Gastroesophageal sphincter (tissue), 4 donors: ENCODE measurements around the gene TSPAN10. TPM values are rescaled to one million over a fixed set of nuclear protein-coding genes. Genes with fewer than 3 reads are reported as not detected.

ENCODE experiments used
- ATAC-seq: fragments of 150-250 bp; one replicate; pipeline ENCODE4 v1.9.1; 2016; ENCODE audit warnings: mild to moderate bottlenecking, moderate library complexity
- H3K27ac ChIP-seq, 4 donors: fragments of 200-600 bp; sonication (generic) in 3 of 4; 1 replicate in 3 of 4; 2 replicates in 1 of 4; pipeline ENCODE4 v1.5.1; 2016 to 2019
- H3K27me3 ChIP-seq: fragments of 200-600 bp; sonication (generic); one replicate; pipeline ENCODE4 v1.5.1; 2019
- H3K36me3 ChIP-seq, 2 donors: fragments of 200-600 bp; sonication (generic); one replicate each; pipeline ENCODE4 v1.5.1; 2019; ENCODE audit warnings: control low read depth in 1 of 2
- H3K4me1 ChIP-seq, 3 donors: fragments of 200-600 bp; sonication (generic); 1 replicate in 2 of 3; 2 replicates in 1 of 3; pipeline ENCODE4 v1.5.1; 2016 to 2019; ENCODE audit warnings: control low read depth in 2 of 3
- H3K4me3 ChIP-seq, 2 donors: fragments of 200-600 bp; sonication (generic); one replicate each; pipeline ENCODE4 v1.5.1; 2019; ENCODE audit warnings: mild to moderate bottlenecking in 1 of 2, moderate library complexity in 1 of 2
- H3K9me3 ChIP-seq, 3 donors: fragments of 200-600 bp; sonication (generic); one replicate each; pipeline ENCODE4 v1.5.1; 2017 to 2019; ENCODE audit warnings: control low read depth in 2 of 3
- CTCF ChIP-seq, 4 experiments: fragments of 200-600 bp in 2 of 4; fragments of 450-650 bp in 2 of 4; sonication (generic) in 1 of 4; IDR thresholded peaks; one replicate each; pipeline ENCODE4 v1.5.1; 2017 to 2019; ENCODE audit warnings: antibody characterized with exemption in 4 of 4, mild to moderate bottlenecking in 2 of 4, moderate library complexity in 2 of 4
- EP300 ChIP-seq: sonication (generic); formaldehyde crosslinking; IDR thresholded peaks from one replicate; pipeline ENCODE4 v1.6.1; 2017; ENCODE audit warnings: antibody characterized with exemption, mild to moderate bottlenecking
- POLR2A ChIP-seq, 2 donors: fragments of 450-650 bp; IDR thresholded peaks; one replicate each; pipeline ENCODE4 v1.6.1; 2017; ENCODE audit warnings: antibody characterized with exemption in 2 of 2, mild to moderate bottlenecking in 2 of 2, moderate library complexity in 1 of 2
- POLR2AphosphoS5 ChIP-seq: sonication (generic); formaldehyde crosslinking; IDR thresholded peaks from one replicate; pipeline ENCODE4 v1.6.1; 2017; ENCODE audit warnings: antibody characterized with exemption
- WGBS, 2 donors: methylation state at CpG; one replicate each; pipeline ENCODE4 v1.1.5; 2018; ENCODE audit warnings: low coverage in 1 of 2; 5-methylcytosine and 5-hydroxymethylcytosine counted together
- total RNA-seq, 4 donors: library from RNA; depleted of rRNA; stranded (reverse); fragments of >200 nt; gene quantifications; one replicate each; pipeline ENCODE4 v1.1.0, GENCODE V29; 2016

Gene TSPAN10
- total RNA-seq, 4 donors from 2014 or later, result 0.27 to 0.89 (median 0.30) TPM; not detected in 1

- Histone ChIP-seq H3K36me3 (peaks cover 0 to 100% of the 10 kb centered on the region in 2 donors), H3K9me3 (no peaks in the 10 kb centered on the region), H3K27me3 (no peaks in the 10 kb centered on the region), H3K4me1 (peaks cover 0 to 8% (median 0%) of the 10 kb centered on the region in 3 donors), H3K4me3 (no peak overlapping the region), H3K27ac (no peak overlapping the region)
- ATAC-seq, result no peak
- TF ChIP-seq POLR2AphosphoS5 (no peak), POLR2A (IDR thresholded peaks at IDR 0.05) (no peak), CTCF (IDR thresholded peaks at IDR 0.05) (no peak), EP300 (no peak)
- WGBS, 2 donors, result 96% methylated on average over 9 to 12 of the region's 20 CpGs
Observed at GRCh38 chr17:81691608-81692007, 54.6 kb downstream of the TSPAN10 start.

- WGBS, 2 donors, result 83% methylated on average over 8 of the region's 35 CpGs; no CpG with 5 or more reads in 1 of the 2 donors
- no peak for ATAC-seq
- TF ChIP-seq EP300, result no peak
- TF ChIP-seq CTCF (IDR thresholded peaks at IDR 0.05), result no peak
- TF ChIP-seq POLR2A (IDR thresholded peaks at IDR 0.05), result no peak
- no peak for TF ChIP-seq POLR2AphosphoS5
- Histone ChIP-seq H3K27ac (no peak overlapping the region), H3K36me3 (peaks cover 0 to 100% of the 10 kb centered on the region in 2 donors), H3K4me1 (no peaks in the 10 kb centered on the region), H3K27me3 (no peaks in the 10 kb centered on the region), H3K9me3 (no peaks in the 10 kb centered on the region), H3K4me3 (no peak overlapping the region)
Observed at GRCh38 chr17:81693509-81694210, 56.7 kb downstream of the TSPAN10 start.

GRCh38 chr17:81694810-81695209 lies 57.8 kb downstream of the TSPAN10 start:
- TF ChIP-seq POLR2A (IDR thresholded peaks at IDR 0.05), result no peak
- H3K27me3 ChIP-seq, result no peaks in the 10 kb centered on the region
- H3K4me3 ChIP-seq, result no peak overlapping the region
- H3K27ac ChIP-seq, result no peak overlapping the region
- ATAC-seq, result no peak
- WGBS, 2 donors, result 76% methylated on average over 4 of the region's 19 CpGs; no CpG with 5 or more reads in 1 of the 2 donors
- H3K9me3 ChIP-seq, result no peaks in the 10 kb centered on the region
- peaks cover 0 to 100% of the 10 kb centered on the region in 2 donors for H3K36me3 ChIP-seq
- no peaks in the 10 kb centered on the region for H3K4me1 ChIP-seq

- no peaks in the 10 kb centered on the region for H3K27me3 ChIP-seq
- no peak overlapping the region for H3K27ac ChIP-seq
- H3K4me3 ChIP-seq, result no peak overlapping the region
- no peak for ATAC-seq
- no peaks in the 10 kb centered on the region for H3K9me3 ChIP-seq
- H3K4me1 ChIP-seq, result no peaks in the 10 kb centered on the region
- peaks cover 0 to 98% of the 10 kb centered on the region in 2 donors for H3K36me3 ChIP-seq
- WGBS, 2 donors, result no CpG with 5 or more reads among the region's 6 CpGs
- no peak for TF ChIP-seq CTCF (IDR thresholded peaks at IDR 0.05)
- no peak for TF ChIP-seq POLR2AphosphoS5
- TF ChIP-seq EP300, result no peak
- no peak for TF ChIP-seq POLR2A (IDR thresholded peaks at IDR 0.05)
Observed at GRCh38 chr17:81695211-81695610, 58.2 kb downstream of the TSPAN10 start.

- Histone ChIP-seq H3K27ac (no peak overlapping the region), H3K27me3 (no peaks in the 10 kb centered on the region), H3K4me3 (no peak overlapping the region), H3K4me1 (peaks cover 0 to 5% (median 0%) of the 10 kb centered on the region in 3 donors), H3K36me3 (peaks cover 0 to 98% of the 10 kb centered on the region in 2 donors), H3K9me3 (no peaks in the 10 kb centered on the region)
- no CpG with 5 or more reads among the region's 22 CpGs for WGBS, 2 donors
- no peak for ATAC-seq
- TF ChIP-seq CTCF (IDR thresholded peaks at IDR 0.05) (no peak), POLR2AphosphoS5 (no peak), POLR2A (IDR thresholded peaks at IDR 0.05) (no peak), EP300 (no peak)
Observed at GRCh38 chr17:81695801-81696200, 58.8 kb downstream of the TSPAN10 start.
